Measurements from ENCODE around the gene CMTR2.

Gene CMTR2

GRCh38 chr16:71254832-71255525 lies 34.2 kb downstream of the CMTR2 start:
- CTCF ChIA-PET, result no interaction called here
- POLR2A ChIA-PET, result no interaction called here
- no peak for DNase-seq (ENCODE audit: extremely low spot score)
- TF ChIP-seq, protein P1, sequence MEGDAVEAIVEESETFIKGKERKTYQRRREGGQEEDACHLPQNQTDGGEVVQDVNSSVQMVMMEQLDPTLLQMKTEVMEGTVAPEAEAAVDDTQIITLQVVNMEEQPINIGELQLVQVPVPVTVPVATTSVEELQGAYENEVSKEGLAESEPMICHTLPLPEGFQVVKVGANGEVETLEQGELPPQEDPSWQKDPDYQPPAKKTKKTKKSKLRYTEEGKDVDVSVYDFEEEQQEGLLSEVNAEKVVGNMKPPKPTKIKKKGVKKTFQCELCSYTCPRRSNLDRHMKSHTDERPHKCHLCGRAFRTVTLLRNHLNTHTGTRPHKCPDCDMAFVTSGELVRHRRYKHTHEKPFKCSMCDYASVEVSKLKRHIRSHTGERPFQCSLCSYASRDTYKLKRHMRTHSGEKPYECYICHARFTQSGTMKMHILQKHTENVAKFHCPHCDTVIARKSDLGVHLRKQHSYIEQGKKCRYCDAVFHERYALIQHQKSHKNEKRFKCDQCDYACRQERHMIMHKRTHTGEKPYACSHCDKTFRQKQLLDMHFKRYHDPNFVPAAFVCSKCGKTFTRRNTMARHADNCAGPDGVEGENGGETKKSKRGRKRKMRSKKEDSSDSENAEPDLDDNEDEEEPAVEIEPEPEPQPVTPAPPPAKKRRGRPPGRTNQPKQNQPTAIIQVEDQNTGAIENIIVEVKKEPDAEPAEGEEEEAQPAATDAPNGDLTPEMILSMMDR (IDR thresholded peaks at IDR 0.05; ENCODE audit: control extremely low read depth, extremely low read depth, low read depth, missing control alignments), result no peak

DNA sequence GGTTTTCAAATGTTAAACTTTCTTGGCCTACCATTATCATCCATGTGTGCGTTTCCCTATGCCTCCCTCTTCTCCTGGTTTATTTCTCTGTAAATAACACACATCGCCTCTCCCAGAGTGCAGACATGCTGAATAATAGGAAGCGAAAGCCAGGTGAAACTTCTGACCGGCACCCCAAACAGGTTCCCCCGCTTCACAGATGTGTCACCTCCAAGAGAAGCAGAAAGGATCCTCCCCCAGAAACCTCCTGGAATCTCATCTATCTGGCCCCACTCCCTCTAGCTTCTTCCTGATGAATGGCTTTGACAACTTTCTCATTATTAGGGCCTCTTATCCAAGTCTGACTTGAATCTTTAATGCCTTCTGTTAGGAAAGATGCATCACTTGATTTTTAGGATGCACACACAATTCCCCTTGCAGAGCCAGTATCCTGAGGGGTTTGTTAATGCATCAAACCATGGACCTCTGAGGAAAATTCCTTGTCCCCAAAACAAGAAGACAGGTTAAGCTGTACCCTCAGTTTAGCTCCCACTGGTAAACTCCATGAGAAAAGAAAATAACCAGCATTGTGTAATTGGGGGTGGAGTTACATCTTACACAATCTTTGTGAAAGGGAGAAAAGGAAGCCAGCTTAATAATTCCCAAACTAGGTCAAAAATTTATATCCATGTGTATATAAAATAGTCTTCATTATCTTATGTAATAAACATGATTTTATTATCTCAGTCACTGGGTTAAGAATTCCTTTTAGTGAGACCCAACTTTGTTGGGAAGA lies 38.6 kb downstream of the CMTR2 start:
- TF ChIP-seq, protein P1 (IDR thresholded peaks at IDR 0.05; ENCODE audit: control extremely low read depth, extremely low read depth, low read depth, missing control alignments), result no peak
- ChIA-PET CTCF (interaction anchor here (1.0 to 2.8 kb wide), 5 partner anchors 10 to 61 kb away, joined by 3 to 16 read pairs (median 3); no protein-coding TSS in a partner anchor), POLR2A (no interaction called here)
- DNase-seq (ENCODE audit: extremely low spot score), result no peak

GRCh38 chr16:71249399-71249798 lies 39.8 kb downstream of the CMTR2 start:
- TF ChIP-seq, protein P1 (IDR thresholded peaks at IDR 0.05; ENCODE audit: control extremely low read depth, extremely low read depth, low read depth, missing control alignments), result no peak
- ChIA-PET CTCF (interaction anchor here (1.1 to 2.8 kb wide), 4 partner anchors 9 to 250 kb away, joined by 3 to 16 read pairs (median 8); no protein-coding TSS in a partner anchor), POLR2A (no interaction called here)
- DNase-seq (ENCODE audit: extremely low spot score), result no peak

DNA sequence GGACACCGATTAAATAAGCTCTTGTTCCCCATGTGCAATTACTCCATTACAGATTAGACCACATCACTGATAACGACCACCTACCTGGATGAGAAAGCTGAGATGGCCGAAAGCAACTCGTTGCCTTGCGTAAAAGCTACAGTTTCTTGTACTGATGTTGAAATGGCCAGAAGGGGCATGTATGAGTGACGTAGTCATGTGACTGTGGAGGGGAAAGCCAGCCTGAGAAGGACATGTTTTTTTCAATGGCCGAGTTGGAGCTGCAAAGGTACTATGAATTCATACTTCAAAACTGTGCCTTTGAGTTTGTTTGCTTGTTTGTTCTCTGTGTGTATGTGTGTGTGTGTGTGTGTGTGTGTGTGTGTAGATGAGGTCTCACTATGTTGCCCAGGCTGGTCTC lies 41.7 kb downstream of the CMTR2 start:
- DNase-seq (ENCODE audit: extremely low spot score), result no peak
- TF ChIP-seq, protein P1 (IDR thresholded peaks at IDR 0.05; ENCODE audit: control extremely low read depth, extremely low read depth, low read depth, missing control alignments), result no peak
- POLR2A ChIA-PET, result no interaction called here
- CTCF ChIA-PET, result interaction anchor here (0.9 to 2.8 kb wide), 2 partner anchors 7 to 12 kb away, joined by 4 to 12 read pairs; no protein-coding TSS in a partner anchor

- TF ChIP-seq, protein P1 (IDR thresholded peaks at IDR 0.05; ENCODE audit: control extremely low read depth, extremely low read depth, low read depth, missing control alignments), result no peak
- no peak for DNase-seq (ENCODE audit: extremely low spot score)
- POLR2A ChIA-PET, result no interaction called here
- CTCF ChIA-PET, result no interaction called here
These were observed 42.9 kb downstream of the CMTR2 start for GRCh38 chr16:71246309-71246708.

GRCh38 chr16:71244521-71244920 lies 44.7 kb downstream of the CMTR2 start:
- ChIA-PET POLR2A (no interaction called here), CTCF (interaction anchor here (1.6 kb wide), 1 partner anchor 67 kb away, joined by 4 read pairs; no protein-coding TSS in a partner anchor)
- DNase-seq (ENCODE audit: extremely low spot score), result no peak
- TF ChIP-seq, protein P1 (IDR thresholded peaks at IDR 0.05; ENCODE audit: control extremely low read depth, extremely low read depth, low read depth, missing control alignments), result no peak
